PC-3 (cell line): ENCODE results near the gene SPATA16. TPM values are rescaled to one million over a fixed set of nuclear protein-coding genes. Genes with fewer than 3 reads are reported as not detected.
A peak's percentile ranks its signal among the peaks of the same experiment; 100 is the strongest.

Experiments
- ATAC-seq: fragments of 200-7000 bp; cut with Tn5 transposase; 2 replicates; pipeline ENCODE4 v1.9.1; 2020; ENCODE audit warnings: mild to moderate bottlenecking, moderate library complexity
- BruUV-seq: library from RNA; stranded (reverse); fragments of 400-500 nt; replicated peaks from 2 replicates; lab custom pipeline; 2021; lab: Mats Ljungman, UMichigan
- CTCF ChIA-PET: fragments of 300-600 bp; sonication (Branson Sonifier 250); formaldehyde crosslinking; loops from one replicate; lab custom pipeline; 2022; ENCODE audit warnings: antibody characterized with exemption; lab: Charles Lee
- POLR2A ChIA-PET: fragments of 300-600 bp; sonication (Branson Sonifier 250); formaldehyde crosslinking; loops from one replicate; lab custom pipeline; 2022; ENCODE audit warnings: antibody characterized with exemption; ENCODE audit not compliant: unreplicated experiment; lab: Charles Lee
- DNase-seq: peaks from one replicate; pipeline ENCODE4 v3.0.0-alpha.2; 2015
- H2AFZ ChIP-seq: fragments of 300-600 bp; sonication (generic); 2 replicates; pipeline ENCODE4 v1.6.0; 2016; ENCODE audit warnings: antibody characterized with exemption, low read length
- H3F3A ChIP-seq: fragments of 300-600 bp; sonication (generic); one replicate; pipeline ENCODE4 v1.6.0; 2017; ENCODE audit warnings: antibody characterized with exemption, low read length, control low read depth, mild to moderate bottlenecking; ENCODE audit not compliant: unreplicated experiment
- H3K27ac ChIP-seq: fragments of 300-600 bp; sonication (generic); 2 replicates; pipeline ENCODE4 v1.5.1; 2016; ENCODE audit warnings: mild to moderate bottlenecking, low read length
- H3K27me3 ChIP-seq: fragments of 300-600 bp; sonication (generic); 2 replicates; pipeline ENCODE4 v1.6.1; 2016; ENCODE audit warnings: low read length, mixed read lengths
- H3K36me3 ChIP-seq: fragments of 300-600 bp; sonication (generic); 2 replicates; pipeline ENCODE4 v1.6.1; 2016; ENCODE audit warnings: low read depth, mixed run types, low read length, mixed read lengths
- H3K4me1 ChIP-seq: fragments of 300-600 bp; sonication (generic); 2 replicates; pipeline ENCODE4 v1.5.1; 2016; ENCODE audit warnings: low read length; ENCODE audit not compliant: insufficient read depth
- H3K4me2 ChIP-seq: fragments of 300-600 bp; sonication (generic); 2 replicates; pipeline ENCODE4 v1.6.0; 2016; ENCODE audit warnings: low read length
- H3K4me3 ChIP-seq: fragments of 300-600 bp; sonication (generic); 2 replicates; pipeline ENCODE4 v1.5.1; 2016; ENCODE audit warnings: mild to moderate bottlenecking, low read length, mixed read lengths
- H3K79me2 ChIP-seq: fragments of 300-600 bp; sonication (generic); 2 replicates; pipeline ENCODE4 v1.6.1; 2017; ENCODE audit warnings: low read length, mixed read lengths
- H3K9ac ChIP-seq: fragments of 300-600 bp; sonication (generic); 2 replicates; pipeline ENCODE4 v1.6.0; 2016; ENCODE audit warnings: mild to moderate bottlenecking, low read length
- H3K9me2 ChIP-seq: fragments of 300-600 bp; sonication (generic); replicated peaks from 2 replicates; pipeline ENCODE4 v1.6.1; 2016; ENCODE audit warnings: mixed run types, low read length, mixed read lengths
- H3K9me3 ChIP-seq: fragments of 300-600 bp; sonication (generic); 2 replicates; pipeline ENCODE4 v1.6.1; 2016; ENCODE audit warnings: low read length, mixed read lengths
- H4K20me1 ChIP-seq: fragments of 300-600 bp; sonication (generic); 2 replicates; pipeline ENCODE4 v1.6.1; 2016; ENCODE audit warnings: low read length, mixed read lengths
- CTCF ChIP-seq: fragments of 300-600 bp; sonication (generic); conservative IDR thresholded peaks from 2 replicates; pipeline ENCODE4 v1.5.1; 2017; ENCODE audit warnings: antibody characterized with exemption, low read depth, mild to moderate bottlenecking, low read length
- EZH2 ChIP-seq: fragments of 300-600 bp; sonication (generic); IDR thresholded peaks from one replicate; pipeline ENCODE4 v1.6.1; 2017; ENCODE audit warnings: antibody characterized with exemption, mild to moderate bottlenecking, low read length; ENCODE audit not compliant: unreplicated experiment
- EZH2phosphoT487 ChIP-seq: fragments of 300-600 bp; sonication (generic); IDR thresholded peaks from 2 replicates; pipeline ENCODE4 v1.6.1; 2018; ENCODE audit warnings: mild to moderate bottlenecking, antibody characterized with exemption, low read length, borderline replicate concordance
- intact Hi-C: fragments of 100-400 bp; cut with micrococcal nuclease; formaldehyde crosslinking; loops from 2 replicates; pipeline ENCODE4 v1.9.0; 2023
- total RNA-seq: library from RNA; depleted of rRNA; stranded (reverse); fragments of >200 nt; gene quantifications from 2 replicates; pipeline ENCODE4 v1.2.3, GENCODE V29; 2014

SPATA16 gene
- total RNA-seq, 1 experiment from 2014 or later, result not detected

- TF ChIP-seq EZH2phosphoT487 (no peak), EZH2 (no peak), CTCF (no peak)
- ChIA-PET CTCF (no interaction called here), POLR2A (no interaction called here)
- Histone ChIP-seq H2AFZ (no peak overlapping the region), H3F3A (no peaks in the 10 kb centered on the region), H3K79me2 (no peaks in the 10 kb centered on the region), H3K27ac (no peak overlapping the region), H3K36me3 (no peaks in the 10 kb centered on the region), H3K9me2 (no peaks in the 10 kb centered on the region), H3K4me3 (no peak overlapping the region), H4K20me1 (no peaks in the 10 kb centered on the region), H3K4me2 (no peak overlapping the region), H3K9me3 (no peaks in the 10 kb centered on the region), H3K4me1 (no peaks in the 10 kb centered on the region), H3K27me3 (peaks cover 67% of the 10 kb centered on the region), H3K9ac (no peak overlapping the region)
- no TSS peak for BruUV-seq
- ATAC-seq (no peak), DNase-seq (no peak)
- intact Hi-C loops, result no loop called here
Measured at GRCh38 chr3:172904711-172905373, 236.2 kb downstream of the SPATA16 start.

GRCh38 chr3:172903642-172904320 is 237.3 kb downstream of the SPATA16 start:
- TF ChIP-seq CTCF (no peak), EZH2 (no peak), EZH2phosphoT487 (no peak)
- Histone ChIP-seq H3K27me3 (peaks cover 70% of the 10 kb centered on the region), H3K27ac (no peak overlapping the region), H3K4me1 (no peaks in the 10 kb centered on the region), H3K9me2 (no peaks in the 10 kb centered on the region), H3K4me2 (no peak overlapping the region), H4K20me1 (no peaks in the 10 kb centered on the region), H3K36me3 (no peaks in the 10 kb centered on the region), H3F3A (no peaks in the 10 kb centered on the region), H3K9me3 (no peaks in the 10 kb centered on the region), H3K4me3 (no peak overlapping the region), H3K79me2 (no peaks in the 10 kb centered on the region), H2AFZ (no peak overlapping the region), H3K9ac (no peak overlapping the region)
- POLR2A ChIA-PET, result no interaction called here
- BruUV-seq, result no TSS peak
- intact Hi-C loops, result no loop called here
- ATAC-seq (no peak), DNase-seq (no peak)
- CTCF ChIA-PET, result no interaction called here

- no peak for TF ChIP-seq EZH2
- TF ChIP-seq CTCF, result no peak
- no peak for TF ChIP-seq EZH2phosphoT487
- H3K4me3 ChIP-seq, result no peak overlapping the region
- H3K9ac ChIP-seq, result no peak overlapping the region
- H3K27ac ChIP-seq, result no peak overlapping the region
- no peak overlapping the region for H2AFZ ChIP-seq
- H3K4me2 ChIP-seq, result no peak overlapping the region
- ATAC-seq (no peak; the same call in none of the 2 replicates), DNase-seq (peak; percentile 51)
- no peaks in the 10 kb centered on the region for H4K20me1 ChIP-seq
- no peaks in the 10 kb centered on the region for H3F3A ChIP-seq
- H3K79me2 ChIP-seq, result no peaks in the 10 kb centered on the region
- H3K9me3 ChIP-seq, result no peaks in the 10 kb centered on the region
- no peaks in the 10 kb centered on the region for H3K4me1 ChIP-seq
- POLR2A ChIA-PET, result no interaction called here
- CTCF ChIA-PET, result no interaction called here
- intact Hi-C loops, result no loop called here
- no TSS peak for BruUV-seq
- H3K36me3 ChIP-seq, result no peaks in the 10 kb centered on the region
- no peaks in the 10 kb centered on the region for H3K27me3 ChIP-seq
- no peaks in the 10 kb centered on the region for H3K9me2 ChIP-seq
Measured at GRCh38 chr3:172892158-172892557, 248.9 kb downstream of the SPATA16 start.
